GM23338 (cell line): Measurements from ENCODE around the gene CCDC188. TPM values are rescaled to one million over a fixed set of nuclear protein-coding genes. Genes with fewer than 3 reads are reported as not detected.

Experiments
- ATAC-seq: fragments of 200-7000 bp; cut with Tn5 transposase; 3 replicates; pipeline ENCODE4 v1.9.1; 2020
- DNase-seq: peaks from one replicate; pipeline ENCODE4 v3.0.0-alpha.2; 2015; ENCODE audit warnings: low spot score
- H2AFZ ChIP-seq: fragments of 200-600 bp; sonication (generic); 2 replicates; pipeline ENCODE4 v1.8.0; 2016; ENCODE audit warnings: antibody characterized with exemption, mild to moderate bottlenecking, moderate library complexity
- H3F3A ChIP-seq: fragments of 200-600 bp; sonication (generic); replicated peaks from 2 replicates; pipeline ENCODE4 v1.8.0; 2017; ENCODE audit warnings: antibody characterized with exemption, mixed run types, low read depth
- H3K27ac ChIP-seq: fragments of 200-600 bp; sonication (generic); 2 replicates; pipeline ENCODE4 v1.6.1; 2016; ENCODE audit warnings: low read depth
- H3K27me3 ChIP-seq: fragments of 200-600 bp; sonication (generic); 2 replicates; pipeline ENCODE4 v1.8.0; 2016; ENCODE audit warnings: mild to moderate bottlenecking, mixed run types, moderate library complexity; ENCODE audit not compliant: insufficient read depth
- H3K36me3 ChIP-seq: fragments of 200-600 bp; sonication (generic); 2 replicates; pipeline ENCODE4 v1.8.0; 2016; ENCODE audit warnings: mild to moderate bottlenecking; ENCODE audit not compliant: insufficient read depth
- H3K4me1 ChIP-seq: fragments of 200-600 bp; sonication (generic); 2 replicates; pipeline ENCODE4 v1.8.0; 2016; ENCODE audit warnings: mild to moderate bottlenecking, moderate library complexity; ENCODE audit not compliant: insufficient read depth
- H3K4me2 ChIP-seq: fragments of 200-600 bp; sonication (generic); 2 replicates; pipeline ENCODE4 v1.7.1; 2017; ENCODE audit warnings: mixed run types
- H3K4me3 ChIP-seq: fragments of 200-600 bp; sonication (generic); 2 replicates; pipeline ENCODE4 v1.6.1; 2016; ENCODE audit warnings: mixed run types
- H3K79me2 ChIP-seq: fragments of 200-600 bp; sonication (generic); replicated peaks from 2 replicates; pipeline ENCODE4 v1.8.0; 2017; ENCODE audit warnings: mild to moderate bottlenecking; ENCODE audit not compliant: insufficient read depth
- H3K9me2 ChIP-seq: fragments of 200-600 bp; sonication (generic); 2 replicates; pipeline ENCODE4 v1.8.0; 2017; ENCODE audit not compliant: insufficient read depth
- H4K20me1 ChIP-seq: fragments of 200-600 bp; sonication (generic); replicated peaks from 2 replicates; pipeline ENCODE4 v1.8.0; 2017; ENCODE audit warnings: mild to moderate bottlenecking; ENCODE audit not compliant: insufficient read depth
- H3K27ac Mint-ChIP-seq: 2 replicates; pipeline ENCODE4 v1.8.0; 2020; ENCODE audit warnings: inconsistent platforms, mild to moderate bottlenecking, moderate library complexity, mixed read lengths
- H3K27me3 Mint-ChIP-seq: 3 replicates; pipeline ENCODE4 v1.8.0; 2022; ENCODE audit warnings: low read depth, mild to moderate bottlenecking, moderate library complexity, mixed read lengths, inconsistent platforms; ENCODE audit not compliant: insufficient read depth, poor library complexity
- H3K36me3 Mint-ChIP-seq: 3 replicates; pipeline ENCODE4 v1.8.0; 2021; ENCODE audit warnings: low read depth, mild to moderate bottlenecking, inconsistent platforms, moderate library complexity, mixed read lengths
- H3K4me1 Mint-ChIP-seq: 3 replicates; pipeline ENCODE4 v1.8.0; 2020; ENCODE audit warnings: mild to moderate bottlenecking, inconsistent platforms, mixed read lengths
- H3K4me3 Mint-ChIP-seq: 3 replicates; pipeline ENCODE4 v1.8.0; 2021; ENCODE audit warnings: moderate library complexity, mild to moderate bottlenecking, inconsistent platforms, mixed read lengths
- H3K9me3 Mint-ChIP-seq: 3 replicates; pipeline ENCODE4 v1.8.0; 2020; ENCODE audit warnings: moderate library complexity, mild to moderate bottlenecking, inconsistent platforms, mixed read lengths
- CREB1 ChIP-seq: fragments of 250-450 bp; sonication (Bioruptor Pico); IDR thresholded peaks from 2 replicates; pipeline ENCODE4 v1.5.0; 2020; ENCODE audit warnings: low read depth, mild to moderate bottlenecking, moderate library complexity
- ETS1 ChIP-seq: IDR thresholded peaks from 2 replicates; pipeline ENCODE4 v1.6.1; 2016; ENCODE audit warnings: antibody characterized with exemption
- EZH2 ChIP-seq: fragments of 200-600 bp; sonication (generic); IDR thresholded peaks from one replicate; pipeline ENCODE4 v1.8.0; 2017; ENCODE audit warnings: antibody characterized with exemption, mild to moderate bottlenecking, low read depth; ENCODE audit not compliant: unreplicated experiment
- EZH2phosphoT487 ChIP-seq: fragments of 200-600 bp; sonication (generic); IDR thresholded peaks from one replicate; pipeline ENCODE4 v1.8.1; 2018; ENCODE audit warnings: antibody characterized with exemption; ENCODE audit not compliant: unreplicated experiment
- JUNB ChIP-seq: IDR thresholded peaks from one replicate; pipeline ENCODE4 v1.6.1; 2016; ENCODE audit warnings: antibody characterized with exemption; ENCODE audit not compliant: unreplicated experiment
- REST ChIP-seq: IDR thresholded peaks from one replicate; pipeline ENCODE4 v1.6.1; 2018; ENCODE audit warnings: antibody characterized with exemption; ENCODE audit not compliant: unreplicated experiment
- STAT1 ChIP-seq: IDR thresholded peaks from one replicate; pipeline ENCODE4 v1.6.1; 2016; ENCODE audit warnings: antibody characterized with exemption; ENCODE audit not compliant: unreplicated experiment
- ZNF114 ChIP-seq: fragments of 250-450 bp; sonication (Bioruptor Pico); IDR thresholded peaks from 2 replicates; pipeline ENCODE4 v1.5.0; 2020; ENCODE audit warnings: mild to moderate bottlenecking, moderate library complexity
- ZNF331 ChIP-seq: fragments of 250-450 bp; sonication (Bioruptor Pico); IDR thresholded peaks from 2 replicates; pipeline ENCODE4 v1.5.0; 2020; ENCODE audit warnings: low read depth, mild to moderate bottlenecking, moderate library complexity
- polyA plus RNA-seq: library from polyadenylated mRNA; unstranded; fragments of >200 nt; fragmentation: Nextera tagmentation; extraction: Ambion mirVana; gene quantifications from 2 replicates; pipeline ENCODE4 v1.2.1, GENCODE V29; 2016
- total RNA-seq: library from RNA; depleted of rRNA; stranded (reverse); fragments of >200 nt; shearing (Covaris generic); gene quantifications from 2 replicates; pipeline ENCODE4 v1.2.3, GENCODE V29; 2014

Gene CCDC188
- total and polyA plus RNA-seq, 2 experiments from 2014 or later = not detected

GRCh38 chr22:20172141-20172613, 21.3 kb upstream of the CCDC188 start:
- Histone ChIP-seq H3K79me2 (no peaks in the 10 kb centered on the region), H3F3A (no peaks in the 10 kb centered on the region), H2AFZ (no peak overlapping the region), H3K4me2 (no peak overlapping the region), H3K27ac (no peak overlapping the region), H3K27me3 (no peaks in the 10 kb centered on the region), H3K4me3 (no peak overlapping the region), H3K4me1 (no peaks in the 10 kb centered on the region), H4K20me1 (no peaks in the 10 kb centered on the region), H3K9me2 (no peaks in the 10 kb centered on the region), H3K36me3 (no peaks in the 10 kb centered on the region)
- DNase-seq = no peak
- Mint-ChIP-seq H3K27me3 (peaks cover 7% of the 10 kb centered on the region), H3K4me1 (no peaks in the 10 kb centered on the region), H3K27ac (no peak overlapping the region), H3K9me3 (no peaks in the 10 kb centered on the region), H3K36me3 (no peaks in the 10 kb centered on the region), H3K4me3 (no peak overlapping the region)
- TF ChIP-seq STAT1 = no peak
- no peak for TF ChIP-seq ZNF114 (CRISPR knock-in tag)
- no peak for TF ChIP-seq EZH2phosphoT487
- no peak for TF ChIP-seq ZNF331 (CRISPR knock-in tag)
- TF ChIP-seq ETS1 = no peak
- TF ChIP-seq EZH2 = no peak
- ATAC-seq = no peak

- H3K4me1 ChIP-seq = no peaks in the 10 kb centered on the region
- no peak overlapping the region for H3K4me3 ChIP-seq
- no peaks in the 10 kb centered on the region for H3F3A ChIP-seq
- ATAC-seq (no peak), DNase-seq (no peak)
- H3K79me2 ChIP-seq = no peaks in the 10 kb centered on the region
- no peak overlapping the region for H3K4me3 Mint-ChIP-seq
- peaks cover 11% of the 10 kb centered on the region for H3K27me3 Mint-ChIP-seq
- H3K27ac ChIP-seq = no peak overlapping the region
- H3K27ac Mint-ChIP-seq = no peak overlapping the region
- no peak overlapping the region for H2AFZ ChIP-seq
- no peaks in the 10 kb centered on the region for H3K4me1 Mint-ChIP-seq
- H3K4me2 ChIP-seq = no peak overlapping the region
- no peaks in the 10 kb centered on the region for H3K9me3 Mint-ChIP-seq
- H3K27me3 ChIP-seq = no peaks in the 10 kb centered on the region
- H3K36me3 Mint-ChIP-seq = no peaks in the 10 kb centered on the region
- no peaks in the 10 kb centered on the region for H3K9me2 ChIP-seq
- H4K20me1 ChIP-seq = no peaks in the 10 kb centered on the region
- no peaks in the 10 kb centered on the region for H3K36me3 ChIP-seq
- TF ChIP-seq REST (no peak), CREB1 (CRISPR knock-in tag) (no peak), ZNF114 (CRISPR knock-in tag) (no peak), ETS1 (no peak), JUNB (no peak)
Observed at GRCh38 chr22:20171288-20172140, 20.7 kb upstream of the CCDC188 start.
